ENCODE results near the gene XNDC1N. TPM values are rescaled to one million over a fixed set of nuclear protein-coding genes. Genes with fewer than 3 reads are reported as not detected.
A peak's percentile ranks its signal among the peaks of the same experiment; 100 is the strongest.

Gene XNDC1N
- total and polyA plus RNA-seq, 4 donors = 4.3 to 9.3 (median 7.3) TPM

DNA sequence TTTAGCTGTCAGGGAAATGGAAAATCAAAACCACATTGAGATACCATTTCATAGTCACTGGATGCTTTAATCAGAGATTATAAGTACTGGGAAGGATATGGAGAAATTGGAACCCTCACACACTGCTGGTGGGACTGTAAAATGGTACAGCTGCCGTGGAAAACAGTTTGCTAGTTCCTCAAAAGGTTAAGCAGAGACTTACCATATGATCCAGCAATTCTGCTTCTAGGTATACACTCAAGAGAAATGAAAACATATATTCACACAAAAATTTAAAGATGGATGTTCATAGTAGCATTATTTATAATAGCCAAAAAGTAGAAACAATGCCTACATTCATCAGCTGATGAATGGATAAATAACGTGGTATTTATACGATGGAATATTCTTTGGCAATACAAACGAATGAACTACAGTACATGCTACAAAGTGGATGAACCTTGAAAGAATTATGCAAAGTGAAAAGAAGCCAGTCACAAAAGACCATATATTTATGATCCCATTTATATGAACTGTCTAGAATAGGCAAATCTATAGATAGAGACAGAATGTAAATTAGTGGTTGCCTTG, 23.4 kb upstream of the XNDC1N start:
- WGBS (ENCODE audit: insufficient coverage) = no CpG with 5 or more reads among the region's 4 CpGs
- no peaks in the 10 kb centered on the region for H3K9me3 ChIP-seq (ENCODE audit: control insufficient read depth, insufficient read depth, low read length)
- DNase-seq (ENCODE audit: low read depth in 4 of 6, low spot score in 6 of 6) = no peak
- H3K4me3 ChIP-seq (ENCODE audit: low read depth, low read length) = no peak overlapping the region
- no peak overlapping the region for H3K27ac ChIP-seq (ENCODE audit: low read depth, low read length)
- H3K36me3 ChIP-seq (ENCODE audit: control insufficient read depth, insufficient read depth, low read length) = peaks cover 4% of the 10 kb centered on the region
- H3K4me1 ChIP-seq (ENCODE audit: control insufficient read depth, insufficient read depth, low read length) = no peaks in the 10 kb centered on the region
- no peaks in the 10 kb centered on the region for H3K27me3 ChIP-seq (ENCODE audit: control insufficient read depth, insufficient read depth, low read length)

DNA sequence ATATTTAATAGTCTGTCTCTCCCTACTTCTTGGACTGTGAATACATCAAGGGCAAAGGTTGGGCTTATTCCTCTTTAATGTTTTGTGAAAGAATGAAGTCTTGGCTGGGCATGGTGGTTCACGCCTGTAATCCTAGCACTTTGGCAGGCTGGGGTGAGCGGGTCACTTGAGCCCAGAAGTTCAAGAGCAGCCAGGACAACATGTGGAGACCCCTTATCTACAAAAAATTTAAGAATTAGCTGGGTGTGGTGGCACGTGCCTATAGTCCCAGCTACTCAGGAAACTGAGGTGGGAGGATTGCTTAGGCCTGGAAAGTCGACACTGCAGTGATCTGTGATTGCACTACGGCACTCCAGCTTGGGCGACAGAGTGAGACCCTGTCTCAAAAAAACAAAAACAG, 20.6 kb upstream of the XNDC1N start:
- no peaks in the 10 kb centered on the region for H3K9me3 ChIP-seq (ENCODE audit: control insufficient read depth, insufficient read depth, low read length)
- H3K27me3 ChIP-seq (ENCODE audit: control insufficient read depth, insufficient read depth, low read length) = no peaks in the 10 kb centered on the region
- DNase-seq (ENCODE audit: low read depth in 4 of 6, low spot score in 6 of 6) = no peak
- H3K4me1 ChIP-seq (ENCODE audit: control insufficient read depth, insufficient read depth, low read length) = no peaks in the 10 kb centered on the region
- H3K4me3 ChIP-seq (ENCODE audit: low read depth, low read length) = no peak overlapping the region
- no peak overlapping the region for H3K27ac ChIP-seq (ENCODE audit: low read depth, low read length)
- H3K36me3 ChIP-seq (ENCODE audit: control insufficient read depth, insufficient read depth, low read length) = peaks cover 4% of the 10 kb centered on the region
- 100% methylated on average over 3 of the region's 6 CpGs for WGBS (ENCODE audit: insufficient coverage)

DNA sequence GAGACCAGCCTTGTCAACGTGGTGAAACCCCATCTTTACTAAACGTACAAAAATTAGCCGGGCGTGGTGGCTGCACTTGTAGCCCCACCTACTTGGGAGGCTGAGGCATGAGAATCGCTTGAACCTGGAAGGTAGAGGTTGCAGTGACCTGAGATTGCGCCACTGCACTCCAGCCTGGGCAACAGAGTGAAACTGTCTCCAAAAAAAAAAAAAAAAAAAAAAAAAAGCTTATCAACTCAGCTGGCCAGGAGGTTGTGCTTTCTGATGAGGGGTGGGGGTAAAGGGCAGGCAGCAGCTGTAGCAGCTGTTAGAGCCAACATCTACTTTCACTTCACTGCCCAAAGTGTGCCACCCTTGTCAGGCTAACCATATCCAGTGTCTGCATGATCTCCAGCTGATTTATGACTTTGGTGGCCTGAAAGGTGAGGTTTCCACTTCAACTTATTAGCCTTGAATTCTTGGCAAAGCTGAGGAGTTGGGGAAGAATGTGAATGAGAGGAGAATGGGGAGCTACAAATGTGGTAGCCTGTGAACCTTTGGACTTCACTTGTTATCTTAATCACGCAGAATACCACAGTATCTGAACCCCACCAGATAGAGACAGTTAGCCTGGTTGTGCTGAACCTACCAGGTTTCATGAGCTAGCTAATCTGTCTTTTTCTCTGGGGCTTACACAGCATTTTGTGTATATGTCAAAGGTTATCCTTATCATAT, 20.1 kb upstream of the XNDC1N start:
- Histone ChIP-seq H3K27me3 (ENCODE audit: control insufficient read depth, insufficient read depth, low read length) (no peaks in the 10 kb centered on the region), H3K36me3 (ENCODE audit: control insufficient read depth, insufficient read depth, low read length) (peaks cover 4% of the 10 kb centered on the region), H3K9me3 (ENCODE audit: control insufficient read depth, insufficient read depth, low read length) (no peaks in the 10 kb centered on the region), H3K27ac (ENCODE audit: low read depth, low read length) (no peak overlapping the region), H3K4me1 (ENCODE audit: control insufficient read depth, insufficient read depth, low read length) (no peaks in the 10 kb centered on the region), H3K4me3 (ENCODE audit: low read depth, low read length) (no peak overlapping the region)
- DNase-seq (ENCODE audit: low read depth in 4 of 6, low spot score in 6 of 6) = no peak
- 92% methylated on average over 2 of the region's 7 CpGs for WGBS (ENCODE audit: insufficient coverage)

DNA sequence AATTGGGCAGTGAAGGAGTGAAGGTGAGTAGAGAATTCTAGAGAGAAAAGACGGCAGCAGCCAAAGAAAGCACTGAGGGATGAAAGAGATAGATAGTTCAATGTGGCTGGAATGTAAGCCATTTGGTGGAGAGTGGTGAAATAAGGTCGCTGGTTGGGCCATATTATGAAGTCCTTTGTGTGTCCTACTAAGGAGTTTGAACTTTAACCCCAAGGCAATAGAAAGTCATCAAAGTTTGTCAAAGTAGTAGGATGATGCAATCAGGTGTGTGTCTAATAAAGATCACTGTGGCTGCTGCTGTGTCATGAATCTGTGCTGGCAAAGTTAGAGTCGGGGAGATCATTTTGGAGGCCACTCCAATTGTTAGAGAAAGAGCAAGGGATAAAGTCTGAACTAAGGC, 19.1 kb upstream of the XNDC1N start:
- H3K4me1 ChIP-seq (ENCODE audit: control insufficient read depth, insufficient read depth, low read length) = no peaks in the 10 kb centered on the region
- H3K27me3 ChIP-seq (ENCODE audit: control insufficient read depth, insufficient read depth, low read length) = no peaks in the 10 kb centered on the region
- WGBS (ENCODE audit: insufficient coverage) = 86% methylated on average over 3 of the region's 3 CpGs

DNA sequence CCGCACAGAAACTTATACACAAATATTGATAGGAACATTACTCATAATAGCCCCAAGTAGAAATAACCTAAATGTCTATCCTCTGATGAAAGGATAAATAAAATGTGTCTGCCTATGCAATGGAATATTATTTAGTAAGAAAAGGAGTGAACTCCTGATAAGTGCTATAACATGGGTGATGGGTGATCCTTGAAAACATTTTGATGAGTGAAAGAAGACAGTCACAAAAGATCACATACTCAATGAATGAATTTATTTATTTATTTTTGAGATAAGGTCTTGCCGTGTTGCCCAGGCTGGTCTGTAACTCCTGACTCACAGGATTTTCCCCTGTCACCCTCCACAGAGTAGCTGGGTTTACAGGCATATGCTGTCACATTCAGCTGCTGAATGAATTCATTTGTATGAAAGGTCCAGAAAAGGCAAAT, 17.8 kb upstream of the XNDC1N start:
- H3K9me3 ChIP-seq (ENCODE audit: control insufficient read depth, insufficient read depth, low read length) = no peaks in the 10 kb centered on the region
- H3K27ac ChIP-seq (ENCODE audit: low read depth, low read length) = no peak overlapping the region
- H3K4me3 ChIP-seq (ENCODE audit: low read depth, low read length) = no peak overlapping the region
- H3K36me3 ChIP-seq (ENCODE audit: control insufficient read depth, insufficient read depth, low read length) = peaks cover 4% of the 10 kb centered on the region
- H3K27me3 ChIP-seq (ENCODE audit: control insufficient read depth, insufficient read depth, low read length) = no peaks in the 10 kb centered on the region
- no CpG with 5 or more reads among the region's 2 CpGs for WGBS (ENCODE audit: insufficient coverage)
- no peak for DNase-seq (ENCODE audit: low read depth in 4 of 6, low spot score in 6 of 6)
- H3K4me1 ChIP-seq (ENCODE audit: control insufficient read depth, insufficient read depth, low read length) = no peaks in the 10 kb centered on the region

More for the DNA sequence above, 19.1 kb upstream of the XNDC1N start:
- Histone ChIP-seq H3K36me3 (ENCODE audit: control insufficient read depth, insufficient read depth, low read length) (peaks cover 4% of the 10 kb centered on the region), H3K27ac (ENCODE audit: low read depth, low read length) (no peak overlapping the region), H3K9me3 (ENCODE audit: control insufficient read depth, insufficient read depth, low read length) (no peaks in the 10 kb centered on the region), H3K4me3 (ENCODE audit: low read depth, low read length) (no peak overlapping the region)
- no peak for DNase-seq (ENCODE audit: low read depth in 4 of 6, low spot score in 6 of 6)

DNA sequence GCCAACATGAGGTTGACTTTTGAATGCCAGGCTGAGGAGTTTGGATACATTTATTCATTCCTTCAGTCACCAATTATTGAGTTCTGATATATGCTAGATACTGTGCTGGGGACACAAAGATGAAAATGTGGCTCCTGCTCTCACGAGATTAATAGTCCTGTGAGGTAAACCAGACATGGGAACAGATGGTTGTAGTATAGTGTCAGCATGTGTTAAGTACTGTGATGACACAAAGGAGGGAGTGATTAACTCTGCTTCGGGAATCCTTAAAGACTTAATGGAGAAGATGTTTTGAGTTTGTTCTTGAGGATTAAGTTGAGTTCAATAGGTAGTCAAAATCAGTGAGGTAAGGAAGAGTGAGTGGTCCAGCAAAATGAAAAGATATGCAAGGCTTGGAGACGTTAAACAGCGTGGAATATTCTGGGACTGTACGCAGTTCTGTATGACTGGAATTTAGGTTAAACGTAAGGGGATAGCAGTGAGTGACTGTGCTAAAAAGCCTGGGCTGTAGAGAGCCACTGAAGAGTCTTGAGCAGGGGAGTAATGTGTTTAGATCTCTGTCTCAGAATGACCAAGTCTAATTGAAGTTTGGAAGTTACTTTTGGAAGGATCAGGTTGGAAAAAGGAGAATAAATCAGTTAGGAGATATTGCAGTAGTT, 12.3 kb upstream of the XNDC1N start:
- no peaks in the 10 kb centered on the region for H3K9me3 ChIP-seq (ENCODE audit: control insufficient read depth, insufficient read depth, low read length)
- H3K4me1 ChIP-seq (ENCODE audit: control insufficient read depth, insufficient read depth, low read length) = peaks cover 10% of the 10 kb centered on the region
- H3K4me3 ChIP-seq (ENCODE audit: low read depth, low read length) = no peak overlapping the region
- no peaks in the 10 kb centered on the region for H3K27me3 ChIP-seq (ENCODE audit: control insufficient read depth, insufficient read depth, low read length)
- no peaks in the 10 kb centered on the region for H3K36me3 ChIP-seq (ENCODE audit: control insufficient read depth, insufficient read depth, low read length)
- H3K27ac ChIP-seq (ENCODE audit: low read depth, low read length) = no peak overlapping the region
- WGBS (ENCODE audit: insufficient coverage) = 69% methylated on average over 6 of the region's 6 CpGs
- DNase-seq (ENCODE audit: low read depth in 4 of 6, low spot score in 6 of 6) = peak in 2 of 6 donors; percentile 4 to 32

DNA sequence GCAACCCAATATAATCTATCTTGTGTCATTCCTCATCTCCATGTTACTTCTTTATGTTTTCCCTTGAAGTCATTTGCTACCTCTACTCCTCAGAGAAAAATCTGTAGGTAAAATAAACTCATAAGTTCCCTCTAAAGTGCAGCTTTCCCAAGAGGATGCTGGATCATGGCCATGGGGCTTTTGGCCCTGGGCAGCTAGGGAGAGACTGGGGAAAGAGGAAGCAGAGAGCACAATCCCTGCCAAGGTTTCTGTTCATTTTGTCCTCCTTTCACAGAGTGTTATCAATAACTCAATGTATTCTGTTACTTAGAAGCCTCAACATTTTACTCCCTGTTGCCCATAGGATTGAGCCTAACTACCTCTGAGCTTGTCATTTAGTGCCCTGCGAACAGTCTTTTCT, 9.4 kb upstream of the XNDC1N start:
- Histone ChIP-seq H3K27me3 (ENCODE audit: control insufficient read depth, insufficient read depth, low read length) (no peaks in the 10 kb centered on the region), H3K36me3 (ENCODE audit: control insufficient read depth, insufficient read depth, low read length) (no peaks in the 10 kb centered on the region), H3K4me3 (ENCODE audit: low read depth, low read length) (no peak overlapping the region), H3K27ac (ENCODE audit: low read depth, low read length) (no peak overlapping the region), H3K9me3 (ENCODE audit: control insufficient read depth, insufficient read depth, low read length) (no peaks in the 10 kb centered on the region), H3K4me1 (ENCODE audit: control insufficient read depth, insufficient read depth, low read length) (peaks cover 10% of the 10 kb centered on the region)
- WGBS (ENCODE audit: insufficient coverage) = no CpG with 5 or more reads among the region's 1 CpG
- DNase-seq (ENCODE audit: low read depth in 4 of 6, low spot score in 6 of 6) = peak in 5 of 6 donors; percentile 8 to 51 (median 20)

DNA sequence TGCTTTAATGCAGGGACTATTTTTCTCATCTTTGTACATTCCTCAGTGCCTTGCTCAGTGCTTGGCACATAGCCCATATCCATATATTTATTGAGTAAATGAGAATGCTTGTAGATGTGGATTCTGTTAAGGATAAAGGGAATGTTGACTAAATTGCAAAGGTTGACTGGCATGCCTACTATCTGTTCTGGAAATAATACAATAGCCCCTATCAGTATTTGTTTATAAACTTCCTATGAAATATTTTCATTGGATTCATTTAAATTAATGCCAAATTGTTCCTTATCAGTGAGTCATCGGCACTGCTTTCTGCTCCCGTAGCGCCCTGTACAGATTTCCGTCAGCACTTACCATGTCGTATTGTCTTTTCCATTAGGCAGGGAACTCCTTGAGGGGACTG, 8.4 kb upstream of the XNDC1N start:
- 70% methylated on average over 4 of the region's 5 CpGs for WGBS (ENCODE audit: insufficient coverage)
- Histone ChIP-seq H3K9me3 (ENCODE audit: control insufficient read depth, insufficient read depth, low read length) (no peaks in the 10 kb centered on the region), H3K27me3 (ENCODE audit: control insufficient read depth, insufficient read depth, low read length) (no peaks in the 10 kb centered on the region), H3K4me3 (ENCODE audit: low read depth, low read length) (no peak overlapping the region), H3K36me3 (ENCODE audit: control insufficient read depth, insufficient read depth, low read length) (no peaks in the 10 kb centered on the region), H3K4me1 (ENCODE audit: control insufficient read depth, insufficient read depth, low read length) (peaks cover 10% of the 10 kb centered on the region), H3K27ac (ENCODE audit: low read depth, low read length) (no peak overlapping the region)
- DNase-seq (ENCODE audit: low read depth in 4 of 6, low spot score in 6 of 6) = no peak

DNA sequence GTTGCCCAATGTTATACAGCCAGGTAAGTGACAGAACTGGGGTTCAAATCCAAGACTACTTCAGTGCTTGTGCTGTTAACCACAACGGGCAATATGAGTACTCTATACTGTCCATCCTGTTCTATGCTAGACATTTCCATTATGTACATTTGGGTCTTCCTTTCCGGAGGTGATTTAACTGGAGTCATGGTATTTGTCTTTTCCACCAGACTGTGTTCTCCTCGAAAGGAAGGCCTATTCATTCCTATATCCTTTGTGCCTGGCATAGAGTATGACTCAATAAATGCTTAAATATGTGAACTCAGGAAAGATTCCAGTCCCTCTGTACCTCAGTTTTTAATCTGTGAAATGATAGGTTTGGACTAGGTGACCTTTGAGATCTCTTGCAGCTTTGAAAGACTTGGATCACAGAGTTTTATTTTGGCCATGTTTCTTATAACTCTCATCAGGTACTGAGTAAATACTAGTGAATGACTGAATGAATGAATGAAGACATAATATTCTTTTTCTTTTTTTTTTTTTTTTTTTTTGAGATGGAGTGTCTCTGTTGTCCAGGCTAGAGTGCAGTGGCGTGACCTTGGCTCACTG, 7.0 kb upstream of the XNDC1N start:
- Histone ChIP-seq H3K36me3 (ENCODE audit: control insufficient read depth, insufficient read depth, low read length) (no peaks in the 10 kb centered on the region), H3K4me3 (ENCODE audit: low read depth, low read length) (no peak overlapping the region), H3K27me3 (ENCODE audit: control insufficient read depth, insufficient read depth, low read length) (no peaks in the 10 kb centered on the region), H3K4me1 (ENCODE audit: control insufficient read depth, insufficient read depth, low read length) (peaks cover 10% of the 10 kb centered on the region), H3K9me3 (ENCODE audit: control insufficient read depth, insufficient read depth, low read length) (no peaks in the 10 kb centered on the region), H3K27ac (ENCODE audit: low read depth, low read length) (no peak overlapping the region)
- DNase-seq (ENCODE audit: low read depth in 4 of 6, low spot score in 6 of 6) = no peak
- 100% methylated on average over 1 of the region's 4 CpGs for WGBS (ENCODE audit: insufficient coverage)

Data from spinal cord (tissue), 10 donors.